GM21529 (cell line): Measurements from ENCODE around the gene OXT.
A peak's percentile ranks its signal among the peaks of the same experiment; 100 is the strongest.

Experiments
- ATAC-seq: cut with Tn5 transposase; IDR thresholded peaks from one replicate; pipeline ENCODE4 v1.9.1; 2021; ENCODE audit not compliant: unreplicated experiment

The OXT gene

DNA sequence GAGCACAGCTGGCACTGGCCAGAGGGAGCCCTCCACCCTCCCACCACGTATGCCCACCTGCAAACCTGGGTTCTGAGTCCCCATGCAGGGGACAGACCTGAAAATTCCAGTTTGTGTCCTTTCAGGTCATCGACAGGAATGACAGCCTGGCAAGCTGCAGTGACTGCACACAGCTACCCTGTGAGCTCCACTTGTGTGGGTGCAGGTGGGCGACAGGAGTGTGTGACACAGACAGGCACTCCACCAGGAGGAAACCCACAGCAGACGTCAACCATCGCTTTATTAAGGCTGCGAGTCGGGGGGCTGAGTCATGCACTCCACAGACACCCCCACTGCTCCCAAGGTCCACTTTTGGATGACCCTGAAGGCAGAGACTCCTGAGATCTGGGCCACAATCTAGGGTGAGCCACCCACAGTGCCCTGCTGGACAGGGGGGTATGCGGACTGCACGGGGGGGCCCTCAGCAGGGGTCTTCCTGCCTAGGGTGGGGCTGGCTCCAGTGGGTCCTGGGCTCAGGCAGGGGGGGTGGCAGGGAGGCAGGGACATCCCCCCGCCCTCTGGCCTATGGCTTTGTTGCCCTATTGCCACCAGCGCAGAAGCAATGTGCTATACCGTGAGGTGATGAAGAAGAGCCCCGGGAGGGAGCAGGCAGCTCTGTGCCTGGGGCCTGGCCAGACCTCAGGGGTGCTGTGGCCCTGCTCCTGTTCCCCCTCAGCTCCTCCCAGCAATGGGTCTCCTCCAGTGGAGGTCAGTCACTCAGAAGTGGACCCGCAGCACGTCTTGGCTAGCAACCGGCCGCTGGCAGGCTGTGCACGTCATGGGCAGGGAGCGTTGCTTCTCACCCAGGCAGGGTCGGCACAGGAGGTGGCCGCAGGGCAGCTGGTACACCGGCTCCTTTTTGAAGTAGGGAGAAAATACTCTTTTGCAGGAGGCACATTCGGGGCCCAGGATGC is 38.2 kb downstream of the OXT start:
- ATAC-seq, result no peak

GRCh38 chr20:3111507-3111906 is 40.1 kb downstream of the OXT start:
- no peak for ATAC-seq

DNA sequence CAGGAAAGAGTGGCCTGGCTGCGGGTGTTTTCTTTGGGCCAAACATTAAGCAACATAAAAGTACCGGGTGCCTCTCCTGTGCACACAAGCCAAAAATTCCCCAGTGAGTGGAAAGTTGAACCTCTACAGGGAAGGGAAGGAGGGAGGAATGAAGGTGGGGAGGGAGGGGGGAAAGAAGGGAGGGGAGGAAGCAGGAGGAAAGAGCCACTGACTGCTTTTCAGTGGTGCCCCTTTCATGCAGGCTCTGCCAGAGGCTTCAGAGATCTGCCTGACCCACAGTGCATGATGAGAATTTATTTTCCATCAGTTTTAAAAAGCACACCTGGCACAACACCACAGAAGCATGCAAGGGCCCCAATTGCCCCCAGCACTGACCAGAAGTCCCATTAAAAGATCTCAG is 40.6 kb downstream of the OXT start:
- ATAC-seq, result no peak

GRCh38 chr20:3115190-3116107 is 44.0 kb downstream of the OXT start:
- ATAC-seq, result no peak

DNA sequence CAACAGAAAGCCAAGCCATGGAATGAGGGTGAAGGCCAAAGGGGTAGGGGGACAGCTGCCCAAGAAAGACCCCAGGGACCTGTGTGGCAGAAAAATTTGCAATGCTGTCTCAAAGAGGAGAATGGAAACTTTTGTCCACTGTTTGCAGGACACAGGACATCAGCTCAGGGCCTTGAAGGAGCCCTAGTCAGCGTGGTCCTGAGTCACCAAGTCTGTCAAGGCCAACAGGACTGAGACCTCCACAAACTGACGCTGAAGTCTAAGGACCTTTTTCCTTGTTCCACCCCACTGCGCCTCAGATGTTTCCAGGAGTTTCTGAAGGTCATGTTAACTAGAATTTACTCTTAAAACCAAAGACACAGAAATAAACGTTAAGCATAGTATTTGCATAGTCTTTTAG is 44.9 kb downstream of the OXT start:
- ATAC-seq, result no peak

DNA sequence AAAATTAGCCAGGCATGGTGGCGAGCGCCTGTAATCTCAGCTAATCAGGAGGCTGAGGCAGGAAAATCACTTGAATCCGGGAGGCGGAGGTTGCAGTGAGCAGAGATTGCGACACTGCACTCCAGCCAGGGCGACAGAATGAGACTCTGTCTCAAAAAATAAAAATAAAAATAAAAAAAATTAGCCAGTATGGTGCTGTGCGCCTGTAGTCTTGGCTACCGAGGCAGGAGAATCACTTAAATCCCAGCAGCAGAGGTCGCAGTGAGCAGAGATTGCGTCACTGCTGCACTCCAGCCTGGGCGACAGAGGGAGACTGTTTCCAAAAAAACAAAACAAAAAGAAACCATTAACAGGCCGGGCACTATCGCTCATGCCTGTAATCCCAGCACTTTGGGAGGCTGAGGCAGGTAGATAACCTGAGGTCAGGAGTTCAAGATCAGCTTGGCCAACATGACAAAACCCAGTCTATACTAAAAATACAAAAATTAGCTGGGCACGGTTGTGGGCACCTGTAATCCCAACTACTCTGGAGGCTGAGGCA is 46.5 kb downstream of the OXT start:
- ATAC-seq, result peak; percentile 48

GRCh38 chr20:3119044-3119443 is 47.6 kb downstream of the OXT start:
- no peak for ATAC-seq

DNA sequence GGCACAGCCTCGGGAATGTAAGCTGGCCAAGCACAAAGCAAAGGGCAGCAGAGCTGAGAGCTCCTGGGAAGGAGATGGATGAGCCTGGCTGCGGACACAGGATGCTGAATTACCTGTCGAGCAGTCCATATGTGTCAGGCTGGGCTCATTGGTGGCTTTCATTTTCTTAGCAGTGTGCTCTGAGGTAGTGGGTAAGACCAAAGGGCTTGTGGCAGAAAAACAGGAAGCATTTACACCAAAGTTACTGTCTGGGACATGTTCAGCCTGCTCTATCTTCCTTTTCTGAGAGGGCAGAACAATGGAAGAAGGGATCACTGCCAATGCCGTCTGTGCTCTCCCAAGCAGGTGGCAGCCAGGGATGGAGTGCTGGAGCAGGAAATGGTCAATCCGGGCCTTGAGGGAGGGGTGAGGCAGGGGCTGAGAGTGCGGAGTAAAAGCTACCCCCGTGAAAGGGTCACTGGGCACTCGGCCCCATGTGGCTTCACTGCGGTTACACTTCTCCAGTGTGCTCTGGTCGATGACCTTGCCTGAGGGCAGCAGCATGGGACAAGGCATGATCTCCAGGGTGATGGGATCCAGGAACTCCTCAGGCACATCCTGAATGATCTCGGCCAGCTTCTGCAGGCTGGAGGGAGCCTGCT is 50.0 kb downstream of the OXT start:
- no peak for ATAC-seq
